GM12874 (cell line): ENCODE results near the gene PTPRN2.

ENCODE experiments used
- TF ChIP-seq, protein P1 (sequence below): IDR thresholded peaks from 2 replicates; pipeline ENCODE4 v1.5.1; 2011; ENCODE audit warnings: low read depth, mild to moderate bottlenecking, control low read depth, low read length, moderate library complexity; ENCODE audit not compliant: insufficient read depth

PTPRN2 gene

DNA sequence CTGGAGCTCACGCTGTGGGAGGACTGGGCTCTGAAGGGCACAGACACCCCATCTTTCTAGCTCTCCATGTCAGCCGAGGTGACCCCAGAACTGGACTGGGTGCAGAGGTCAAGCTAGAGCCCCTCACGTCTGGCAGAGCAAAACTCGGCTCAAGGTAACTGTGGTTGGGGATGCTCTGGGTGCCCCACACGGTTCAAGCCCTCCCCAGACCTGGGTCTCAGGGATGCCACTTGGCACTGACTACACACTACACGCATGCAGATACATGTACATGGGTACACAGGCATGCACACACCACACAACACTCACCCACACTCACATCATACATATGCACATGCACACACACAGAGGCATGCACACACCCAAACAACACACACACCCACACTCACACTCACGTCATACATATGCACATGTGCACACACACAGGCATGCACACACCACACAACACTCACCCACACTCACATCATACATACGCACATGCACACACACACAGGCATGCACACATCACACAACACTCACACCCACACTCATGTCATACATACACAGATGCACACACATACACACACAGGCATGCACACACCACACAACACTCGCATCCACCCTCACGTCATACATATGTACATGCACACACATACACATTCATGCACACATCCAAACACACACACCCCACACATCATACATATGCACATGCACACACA is 1031.5 kb downstream of the PTPRN2 start:
- TF ChIP-seq, protein P1, sequence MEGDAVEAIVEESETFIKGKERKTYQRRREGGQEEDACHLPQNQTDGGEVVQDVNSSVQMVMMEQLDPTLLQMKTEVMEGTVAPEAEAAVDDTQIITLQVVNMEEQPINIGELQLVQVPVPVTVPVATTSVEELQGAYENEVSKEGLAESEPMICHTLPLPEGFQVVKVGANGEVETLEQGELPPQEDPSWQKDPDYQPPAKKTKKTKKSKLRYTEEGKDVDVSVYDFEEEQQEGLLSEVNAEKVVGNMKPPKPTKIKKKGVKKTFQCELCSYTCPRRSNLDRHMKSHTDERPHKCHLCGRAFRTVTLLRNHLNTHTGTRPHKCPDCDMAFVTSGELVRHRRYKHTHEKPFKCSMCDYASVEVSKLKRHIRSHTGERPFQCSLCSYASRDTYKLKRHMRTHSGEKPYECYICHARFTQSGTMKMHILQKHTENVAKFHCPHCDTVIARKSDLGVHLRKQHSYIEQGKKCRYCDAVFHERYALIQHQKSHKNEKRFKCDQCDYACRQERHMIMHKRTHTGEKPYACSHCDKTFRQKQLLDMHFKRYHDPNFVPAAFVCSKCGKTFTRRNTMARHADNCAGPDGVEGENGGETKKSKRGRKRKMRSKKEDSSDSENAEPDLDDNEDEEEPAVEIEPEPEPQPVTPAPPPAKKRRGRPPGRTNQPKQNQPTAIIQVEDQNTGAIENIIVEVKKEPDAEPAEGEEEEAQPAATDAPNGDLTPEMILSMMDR: no peak

DNA sequence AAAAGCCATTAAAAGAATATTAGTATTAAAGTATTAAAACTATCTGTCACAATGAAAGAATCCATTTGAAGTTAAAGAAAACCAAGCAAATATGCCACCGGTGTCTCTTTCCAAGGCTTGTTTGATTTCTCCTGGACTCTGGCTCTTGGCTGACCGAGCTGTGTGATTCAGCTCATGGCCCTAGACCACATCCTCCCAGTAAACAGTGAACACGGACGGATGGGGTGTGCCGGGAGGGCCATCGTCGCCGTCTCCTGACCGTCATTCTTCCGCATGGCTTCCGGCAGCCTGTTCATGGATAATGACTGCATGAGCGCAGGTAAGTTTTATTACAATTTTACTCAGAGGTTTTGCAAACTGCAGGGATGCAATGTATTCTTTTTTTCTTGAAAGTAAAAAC is 1032.3 kb downstream of the PTPRN2 start:
- TF ChIP-seq, protein P1: no peak

DNA sequence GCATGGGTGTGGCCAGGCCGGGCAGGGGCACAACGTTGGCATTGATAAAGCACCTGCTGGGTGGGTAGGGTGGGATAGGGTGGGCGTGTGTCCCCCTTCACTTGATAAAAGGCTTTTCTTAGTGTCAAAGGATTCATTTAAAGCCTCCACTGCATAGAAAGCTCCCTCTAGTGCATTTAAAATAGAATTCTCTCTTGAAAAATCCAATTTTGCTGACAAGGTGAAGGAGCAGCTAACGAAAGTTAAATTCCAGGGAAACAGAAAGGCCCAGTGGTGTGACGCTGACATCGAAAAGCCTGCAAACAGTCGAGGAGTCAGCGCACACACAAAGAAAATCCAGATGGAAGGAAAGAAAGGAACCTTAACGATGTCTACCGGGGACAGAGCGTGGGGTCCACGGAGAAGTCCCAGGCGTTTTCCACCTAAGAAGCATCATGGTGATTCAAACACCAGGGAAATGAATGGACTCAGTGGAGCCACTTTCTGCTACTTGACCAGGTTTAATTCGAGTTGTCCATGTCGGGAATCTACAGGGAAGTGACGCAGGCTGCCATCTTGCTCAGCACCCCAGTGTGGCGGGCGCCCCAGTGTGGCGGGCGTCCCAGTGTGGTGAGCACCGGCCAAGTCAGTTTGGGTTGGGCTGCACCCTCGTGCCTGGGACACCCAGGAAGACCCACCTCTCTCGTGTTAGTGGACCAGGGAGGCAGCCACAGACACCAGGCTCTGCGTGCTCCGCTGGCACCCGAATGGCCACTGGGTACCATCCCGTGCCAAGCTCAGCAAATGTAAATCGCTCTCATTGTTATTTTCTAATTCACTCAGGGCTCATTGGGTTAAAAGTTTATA is 1033.0 kb downstream of the PTPRN2 start:
- TF ChIP-seq, protein P1: no peak

DNA sequence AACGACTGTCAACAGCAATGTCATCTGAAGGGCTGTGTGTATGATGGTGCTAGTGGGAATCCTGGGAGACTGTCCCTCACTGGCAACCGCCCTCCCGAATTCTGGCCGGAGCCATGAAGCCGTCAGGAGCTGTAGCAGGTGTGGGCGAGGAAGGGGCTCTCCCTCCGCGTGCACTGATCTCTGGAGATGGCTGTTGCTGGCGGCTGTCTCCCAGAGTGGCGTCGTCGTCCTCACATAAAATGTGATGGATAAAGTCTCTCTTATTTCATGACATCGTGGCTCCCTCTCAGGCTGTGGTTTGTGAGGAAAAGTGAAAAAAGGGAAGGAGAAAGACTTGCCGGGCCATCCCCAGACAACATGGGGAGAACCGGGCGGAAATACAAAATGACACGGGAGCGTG is 1034.4 kb downstream of the PTPRN2 start:
- TF ChIP-seq, protein P1: no peak

DNA sequence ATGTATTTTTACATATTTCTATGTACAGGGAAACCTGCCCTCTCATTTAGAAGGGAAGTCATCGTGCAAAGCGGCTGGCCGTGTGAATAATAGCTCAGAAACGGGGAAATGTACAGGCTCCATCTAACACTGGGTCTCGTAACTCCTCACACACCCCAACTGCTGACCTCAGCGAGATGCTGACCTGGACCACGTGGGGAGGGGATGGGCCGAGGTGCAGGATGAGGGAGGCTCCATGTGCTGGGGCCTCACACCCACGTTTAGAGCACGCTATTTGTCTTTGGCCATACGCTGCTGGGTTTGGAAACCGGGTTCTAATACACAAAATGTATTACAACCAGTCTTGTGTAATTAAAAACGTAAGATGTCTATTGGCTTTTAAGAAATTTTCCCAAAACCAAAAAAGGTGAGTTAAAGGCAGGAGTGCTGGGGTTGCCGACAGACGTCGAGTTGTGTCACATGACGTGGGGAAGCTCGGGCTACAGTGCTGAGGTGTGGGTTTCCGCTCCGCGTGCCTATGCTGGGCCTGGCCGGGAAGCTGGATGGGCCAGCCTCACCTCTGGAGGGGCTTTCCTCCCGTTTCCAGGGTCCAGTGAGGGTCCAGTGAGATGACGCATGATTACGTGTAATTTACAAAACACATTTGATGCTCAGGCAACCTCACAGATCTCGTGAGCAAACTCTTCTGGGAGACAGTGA is 1035.2 kb downstream of the PTPRN2 start:
- TF ChIP-seq, protein P1: no peak

DNA sequence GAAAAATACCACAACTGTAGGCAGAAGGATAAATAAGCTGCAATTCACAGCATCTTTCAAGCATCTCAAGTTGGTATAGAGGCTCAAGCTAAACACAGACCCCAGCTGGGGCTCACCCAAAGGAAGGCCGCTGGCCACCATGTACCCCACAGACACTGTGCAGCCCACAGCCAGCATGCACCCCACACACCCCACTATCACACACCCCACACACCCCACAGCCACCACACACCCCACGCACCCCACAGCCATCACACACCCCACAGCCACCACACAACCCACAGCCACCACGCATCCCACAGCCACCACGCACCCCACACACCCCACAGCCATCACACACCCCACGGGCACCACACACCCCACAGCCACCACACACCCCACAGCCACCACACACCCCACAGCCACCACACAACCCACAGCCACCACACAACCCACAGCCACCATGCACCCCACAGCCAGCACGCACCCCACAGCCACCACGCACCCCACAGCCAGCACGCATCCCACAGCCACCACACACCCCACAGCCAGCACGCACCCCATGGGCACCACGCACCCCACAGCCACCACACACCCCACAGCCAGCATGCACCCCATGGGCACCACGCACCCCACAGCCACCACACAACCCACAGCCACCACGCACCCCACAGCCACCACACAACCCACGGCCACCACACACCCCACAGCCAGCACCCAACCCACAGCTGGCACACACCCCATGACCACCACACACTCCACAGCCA is 1036.1 kb downstream of the PTPRN2 start:
- TF ChIP-seq, protein P1: no peak
